ENCODE data around the gene TPPP3. TPM values are rescaled to one million over a fixed set of nuclear protein-coding genes. Genes with fewer than 3 reads are reported as not detected.

The TPPP3 gene
- total RNA-seq, 2 donors from 2014 or later: 0.64 to 0.73 TPM

DNA sequence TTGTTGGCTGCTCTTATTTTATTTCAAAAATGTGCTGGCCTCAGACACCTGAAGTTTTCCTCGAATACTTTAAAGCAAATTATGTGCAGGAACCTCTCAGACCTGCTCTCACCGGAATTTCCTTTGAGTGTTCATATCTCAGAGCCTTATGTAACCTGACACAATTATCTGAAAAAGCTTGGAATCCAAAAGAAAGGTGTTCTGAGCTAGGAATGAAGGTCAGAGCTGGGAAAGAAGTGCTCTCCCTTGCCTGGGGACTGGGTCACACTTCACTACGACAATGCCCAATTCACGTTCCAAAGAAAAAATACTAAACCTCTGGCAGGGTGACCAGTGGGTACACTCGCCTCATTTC is 30.9 kb upstream of the TPPP3 start:
- Histone ChIP-seq H3K9me3 (ENCODE audit: control insufficient read depth, low read length) (no peaks in the 10 kb centered on the region), H3K27ac (ENCODE audit: low read depth, low read length) (no peak overlapping the region), H3K4me1 (ENCODE audit: control insufficient read depth, insufficient read depth, low read length) (peaks cover 18% of the 10 kb centered on the region), H3K27me3 (ENCODE audit: control insufficient read depth, insufficient read depth, low read length, poor library complexity, severe bottlenecking) (peaks cover 10% of the 10 kb centered on the region), H3K9ac (ENCODE audit: extremely low read depth, low read length, poor library complexity, severe bottlenecking) (no peak overlapping the region), H3K4me3 (ENCODE audit: low read length) (no peak overlapping the region), H3K36me3 (ENCODE audit: control insufficient read depth, insufficient read depth, low read length) (no peaks in the 10 kb centered on the region)
- Mint-ChIP-seq H3K27ac (no peak overlapping the region), H3K27me3 (ENCODE audit: insufficient read depth) (peaks cover 10% of the 10 kb centered on the region), H3K36me3 (ENCODE audit: low read depth) (no peaks in the 10 kb centered on the region), H3K9me3 (peaks cover 3% of the 10 kb centered on the region), H3K4me3 (peak overlapping the region; percentile 24), H3K4me1 (peaks cover 37% of the 10 kb centered on the region)
- 39 to 53% methylated on average over 5 of the region's 5 CpGs for WGBS, 2 experiments (ENCODE audit: insufficient coverage in 1 of 2, insufficient read length in 1 of 2)
- TF ChIP-seq, protein P1, sequence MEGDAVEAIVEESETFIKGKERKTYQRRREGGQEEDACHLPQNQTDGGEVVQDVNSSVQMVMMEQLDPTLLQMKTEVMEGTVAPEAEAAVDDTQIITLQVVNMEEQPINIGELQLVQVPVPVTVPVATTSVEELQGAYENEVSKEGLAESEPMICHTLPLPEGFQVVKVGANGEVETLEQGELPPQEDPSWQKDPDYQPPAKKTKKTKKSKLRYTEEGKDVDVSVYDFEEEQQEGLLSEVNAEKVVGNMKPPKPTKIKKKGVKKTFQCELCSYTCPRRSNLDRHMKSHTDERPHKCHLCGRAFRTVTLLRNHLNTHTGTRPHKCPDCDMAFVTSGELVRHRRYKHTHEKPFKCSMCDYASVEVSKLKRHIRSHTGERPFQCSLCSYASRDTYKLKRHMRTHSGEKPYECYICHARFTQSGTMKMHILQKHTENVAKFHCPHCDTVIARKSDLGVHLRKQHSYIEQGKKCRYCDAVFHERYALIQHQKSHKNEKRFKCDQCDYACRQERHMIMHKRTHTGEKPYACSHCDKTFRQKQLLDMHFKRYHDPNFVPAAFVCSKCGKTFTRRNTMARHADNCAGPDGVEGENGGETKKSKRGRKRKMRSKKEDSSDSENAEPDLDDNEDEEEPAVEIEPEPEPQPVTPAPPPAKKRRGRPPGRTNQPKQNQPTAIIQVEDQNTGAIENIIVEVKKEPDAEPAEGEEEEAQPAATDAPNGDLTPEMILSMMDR (conservative IDR thresholded peaks at IDR 0.05): no peak
- no peak for DNase-seq

DNA sequence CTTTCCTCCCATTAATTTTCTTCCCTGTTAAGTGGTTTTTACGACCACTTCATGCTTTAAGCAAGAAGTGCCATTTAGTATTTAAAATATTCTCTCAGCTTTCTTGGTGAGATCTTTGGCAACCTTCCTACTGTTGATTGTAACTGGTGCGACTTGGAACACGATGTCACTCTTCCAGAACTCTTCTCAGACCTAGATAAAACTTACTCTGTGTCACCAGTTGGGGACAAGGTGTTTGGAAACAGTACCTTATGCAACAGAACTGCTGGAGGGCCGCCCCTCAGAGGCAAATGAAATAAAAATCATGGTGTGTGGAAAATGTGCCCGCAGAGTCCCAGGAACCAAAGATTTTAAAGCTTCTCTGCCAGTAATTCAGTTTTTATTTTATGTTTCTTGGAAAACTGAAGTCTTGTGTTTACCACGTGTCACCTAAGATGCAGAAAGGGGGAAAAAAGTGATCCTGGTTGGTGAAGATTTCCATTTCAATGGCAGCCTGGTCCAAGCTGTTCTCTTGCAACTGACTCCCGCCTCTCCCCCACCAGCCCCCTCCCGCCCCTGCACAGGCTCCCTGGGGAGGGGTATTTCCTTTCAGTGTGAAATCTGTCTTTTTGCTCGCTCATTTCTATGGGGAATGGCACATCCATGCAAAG is 30.4 kb upstream of the TPPP3 start:
- TF ChIP-seq, protein P1 (conservative IDR thresholded peaks at IDR 0.05): no peak
- no peak overlapping the region for H3K9ac ChIP-seq (ENCODE audit: extremely low read depth, low read length, poor library complexity, severe bottlenecking)
- Mint-ChIP-seq H3K36me3 (ENCODE audit: low read depth) (no peaks in the 10 kb centered on the region), H3K27me3 (ENCODE audit: insufficient read depth) (peaks cover 5% of the 10 kb centered on the region), H3K9me3 (peaks cover 3% of the 10 kb centered on the region), H3K4me3 (peak overlapping the region; percentile 24), H3K4me1 (peaks cover 33% of the 10 kb centered on the region), H3K27ac (no peak overlapping the region)
- H3K9me3 ChIP-seq (ENCODE audit: control insufficient read depth, low read length): no peaks in the 10 kb centered on the region
- H3K4me3 ChIP-seq (ENCODE audit: low read length): no peak overlapping the region
- peaks cover 18% of the 10 kb centered on the region for H3K4me1 ChIP-seq (ENCODE audit: control insufficient read depth, insufficient read depth, low read length)
- H3K27me3 ChIP-seq (ENCODE audit: control insufficient read depth, insufficient read depth, low read length, poor library complexity, severe bottlenecking): peaks cover 5% of the 10 kb centered on the region
- H3K36me3 ChIP-seq (ENCODE audit: control insufficient read depth, insufficient read depth, low read length): no peaks in the 10 kb centered on the region
- peak; percentile 70 for DNase-seq
- H3K27ac ChIP-seq (ENCODE audit: low read depth, low read length): no peak overlapping the region
- 24 to 33% methylated on average over 7 to 9 of the region's 9 CpGs for WGBS, 2 experiments (ENCODE audit: insufficient coverage in 1 of 2, insufficient read length in 1 of 2)

DNA sequence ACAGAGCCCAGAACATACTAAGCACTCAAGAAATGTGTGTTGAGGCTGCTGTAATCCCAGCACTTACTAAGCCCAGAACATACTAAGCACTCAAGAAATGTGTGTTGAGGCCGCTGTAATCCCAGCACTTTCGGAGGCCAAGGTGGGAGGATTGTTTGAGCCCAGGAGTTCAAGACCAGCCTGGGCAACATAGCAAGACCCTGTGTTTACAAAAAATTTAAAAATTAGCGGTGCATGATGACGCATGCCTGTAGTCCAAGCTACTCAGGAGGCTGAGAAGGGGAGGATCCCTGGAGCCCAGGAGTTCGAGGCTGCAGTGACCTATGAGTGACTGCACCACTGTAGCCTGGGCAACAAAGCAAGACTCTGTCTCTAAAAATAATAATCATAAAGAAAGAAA is 29.7 kb upstream of the TPPP3 start:
- H3K27ac Mint-ChIP-seq: no peak overlapping the region

More for the DNA sequence above, 29.7 kb upstream of the TPPP3 start:
- Mint-ChIP-seq H3K4me3 (no peak overlapping the region), H3K4me1 (peaks cover 28% of the 10 kb centered on the region), H3K36me3 (ENCODE audit: low read depth) (no peaks in the 10 kb centered on the region), H3K9me3 (peaks cover 3% of the 10 kb centered on the region), H3K27me3 (ENCODE audit: insufficient read depth) (no peaks in the 10 kb centered on the region)
- DNase-seq: no peak
- WGBS, 2 experiments (ENCODE audit: insufficient coverage in 1 of 2, insufficient read length in 1 of 2): 86 to 89% methylated on average over 3 to 5 of the region's 5 CpGs
- Histone ChIP-seq H3K27ac (ENCODE audit: low read depth, low read length) (no peak overlapping the region), H3K4me3 (ENCODE audit: low read length) (no peak overlapping the region), H3K9ac (ENCODE audit: extremely low read depth, low read length, poor library complexity, severe bottlenecking) (no peak overlapping the region), H3K27me3 (ENCODE audit: control insufficient read depth, insufficient read depth, low read length, poor library complexity, severe bottlenecking) (no peaks in the 10 kb centered on the region), H3K36me3 (ENCODE audit: control insufficient read depth, insufficient read depth, low read length) (no peaks in the 10 kb centered on the region), H3K4me1 (ENCODE audit: control insufficient read depth, insufficient read depth, low read length) (peaks cover 18% of the 10 kb centered on the region), H3K9me3 (ENCODE audit: control insufficient read depth, low read length) (no peaks in the 10 kb centered on the region)
- TF ChIP-seq, protein P1 (conservative IDR thresholded peaks at IDR 0.05): no peak

Data from endodermal cell (in vitro differentiated cells).